Neutrophil (primary cell): ENCODE data around the gene CUZD1.
"Not testable (repeated sequence)": the region's sequence is repeated elsewhere in the genome, so short reads cannot be mapped to it uniquely, and the experiment has no call there.

Experiments used
- H3K27ac ChIP-seq: fragments of 200-600 bp; sonication (generic); 2 replicates; pipeline ENCODE4 v1.5.1; 2016; ENCODE audit warnings: mild to moderate bottlenecking, moderate library complexity
- H3K27me3 ChIP-seq: fragments of 200-600 bp; sonication (generic); 2 replicates; pipeline ENCODE4 v1.6.0; 2016; ENCODE audit warnings: mild to moderate bottlenecking
- H3K36me3 ChIP-seq: fragments of 200-600 bp; sonication (generic); 2 replicates; pipeline ENCODE4 v1.5.1; 2017
- H3K4me1 ChIP-seq, 2 experiments: fragments of 200-600 bp in 1 of 2; sonication (generic) in 1 of 2; 1 replicate in 1 of 2; 2 replicates in 1 of 2; pipeline versions ENCODE4 v1.5.1 to v1.6.1; 2013 to 2016; ENCODE audit warnings: low read depth in 1 of 2, low read length in 1 of 2, mild to moderate bottlenecking in 1 of 2, moderate library complexity in 1 of 2; ENCODE audit not compliant: control insufficient read depth in 1 of 2, insufficient read depth in 1 of 2
- H3K4me3 ChIP-seq, 2 experiments: fragments of 200-600 bp in 1 of 2; sonication (generic) in 1 of 2; 1 replicate in 1 of 2; 2 replicates in 1 of 2; pipeline ENCODE4 v1.5.1; 2013 to 2016; ENCODE audit warnings: low read depth in 1 of 2, low read length in 1 of 2, mild to moderate bottlenecking in 1 of 2, moderate library complexity in 1 of 2
- H3K9me3 ChIP-seq: fragments of 200-600 bp; sonication (generic); 2 replicates; pipeline ENCODE4 v1.5.1; 2016
- CTCF ChIP-seq: fragments of 200-600 bp; sonication (generic); IDR thresholded peaks from 2 replicates; pipeline ENCODE4 v1.5.1; 2016; ENCODE audit warnings: antibody characterized with exemption

The CUZD1 gene

GRCh38 chr10:122864901-122865300 is 19.2 kb upstream of the CUZD1 start:
- Histone ChIP-seq H3K4me1 (no peaks in the 10 kb centered on the region), H3K27ac (no peak overlapping the region), H3K27me3 (no peaks in the 10 kb centered on the region), H3K4me3 (no peak overlapping the region), H3K36me3 (no peaks in the 10 kb centered on the region), H3K9me3 (no peaks in the 10 kb centered on the region)
- no peak for TF ChIP-seq CTCF

- no peaks in the 10 kb centered on the region for H3K36me3 ChIP-seq
- TF ChIP-seq CTCF = no peak
- H3K9me3 ChIP-seq = no peaks in the 10 kb centered on the region
- no peaks in the 10 kb centered on the region for H3K4me1 ChIP-seq
- H3K4me3 ChIP-seq = no peak overlapping the region
- H3K27ac ChIP-seq = no peak overlapping the region
- H3K27me3 ChIP-seq = no peaks in the 10 kb centered on the region
Observed at GRCh38 chr10:122864194-122864592, 18.5 kb upstream of the CUZD1 start.

- Histone ChIP-seq H3K4me1 (no peaks in the 10 kb centered on the region), H3K27me3 (no peaks in the 10 kb centered on the region), H3K9me3 (no peaks in the 10 kb centered on the region), H3K36me3 (no peaks in the 10 kb centered on the region), H3K4me3 (no peak overlapping the region), H3K27ac (no peak overlapping the region)
- no peak for TF ChIP-seq CTCF
Observed at GRCh38 chr10:122863216-122864193, 17.8 kb upstream of the CUZD1 start.

GRCh38 chr10:122861711-122862161 is 16.1 kb upstream of the CUZD1 start:
- H3K27ac ChIP-seq = no peak overlapping the region

GRCh38 chr10:122859527-122859926 is 13.9 kb upstream of the CUZD1 start:
- no peaks in the 10 kb centered on the region for H3K4me1 ChIP-seq
- H3K27me3 ChIP-seq = no peaks in the 10 kb centered on the region
- H3K9me3 ChIP-seq = no peaks in the 10 kb centered on the region
- H3K4me3 ChIP-seq = no peak overlapping the region
- H3K36me3 ChIP-seq = no peaks in the 10 kb centered on the region
- H3K27ac ChIP-seq = no peak overlapping the region
- no peak for TF ChIP-seq CTCF

More at GRCh38 chr10:122861711-122862161, 16.1 kb upstream of the CUZD1 start:
- no peaks in the 10 kb centered on the region for H3K27me3 ChIP-seq
- no peaks in the 10 kb centered on the region for H3K36me3 ChIP-seq
- no peaks in the 10 kb centered on the region for H3K9me3 ChIP-seq
- TF ChIP-seq CTCF = no peak
- H3K4me1 ChIP-seq = no peaks in the 10 kb centered on the region
- no peak overlapping the region for H3K4me3 ChIP-seq

GRCh38 chr10:122858042-122858441 is 12.4 kb upstream of the CUZD1 start:
- H3K4me3 ChIP-seq, H3K27me3 ChIP-seq, H3K9me3 ChIP-seq, H3K27ac ChIP-seq, H3K4me1 ChIP-seq, H3K36me3 ChIP-seq: not testable (repeated sequence)
